Prostate gland (tissue), 2 donors: ENCODE results near the gene ALK. TPM values are rescaled to one million over a fixed set of nuclear protein-coding genes. Genes with fewer than 3 reads are reported as not detected.

Experiments
- DNase-seq: peaks from one replicate; pipeline ENCODE4 v3.0.0-alpha.2; 2019; ENCODE audit warnings: low spot score
- H3K27ac ChIP-seq, 2 donors: fragments of 200-600 bp; sonication (generic); 2 replicates each; pipeline ENCODE4 v1.5.1; 2017 to 2019
- H3K27me3 ChIP-seq: fragments of 200-600 bp; sonication (generic); replicated peaks from 2 replicates; pipeline ENCODE4 v1.5.1; 2019; ENCODE audit not compliant: insufficient read depth
- H3K36me3 ChIP-seq, 2 donors: fragments of 200-600 bp; sonication (generic); 1 replicate in 1 of 2; 2 replicates in 1 of 2; pipeline versions ENCODE4 v1.5.1 to v1.8.1; 2017 to 2019
- H3K4me1 ChIP-seq: fragments of 200-600 bp; sonication (generic); replicated peaks from 2 replicates; pipeline ENCODE4 v1.5.1; 2019
- H3K4me3 ChIP-seq, 2 donors: fragments of 200-600 bp; sonication (generic); 2 replicates each; pipeline ENCODE4 v1.5.1; 2017 to 2019
- H3K9me3 ChIP-seq: fragments of 200-600 bp; sonication (generic); 2 replicates; pipeline ENCODE4 v1.5.1; 2017
- CTCF ChIP-seq, 4 experiments: fragments of 200-600 bp in 2 of 4; fragments of 450-650 bp in 2 of 4; sonication (generic) in 2 of 4; IDR thresholded peaks; 1 replicate in 3 of 4; 2 replicates in 1 of 4; pipeline ENCODE4 v1.5.1; 2016 to 2019; ENCODE audit warnings: antibody characterized with exemption in 4 of 4, mild to moderate bottlenecking in 2 of 4, moderate library complexity in 2 of 4
- POLR2A ChIP-seq: fragments of 450-650 bp; IDR thresholded peaks from one replicate; pipeline ENCODE4 v1.6.1; 2016; ENCODE audit warnings: antibody characterized with exemption, mild to moderate bottlenecking
- POLR2AphosphoS5 ChIP-seq: sonication (generic); formaldehyde crosslinking; IDR thresholded peaks from one replicate; pipeline ENCODE4 v1.6.1; 2017; ENCODE audit warnings: antibody characterized with exemption
- WGBS: methylation state at CpG from one replicate; pipeline ENCODE4 v1.1.5; 2018; 5-methylcytosine and 5-hydroxymethylcytosine counted together
- intact Hi-C: fragments of 100-400 bp; cut with DNase I; formaldehyde crosslinking; loops from one replicate; pipeline ENCODE4 v1.14.2; 2022
- total RNA-seq, 2 donors: library from RNA; depleted of rRNA; stranded (reverse); fragments of >200 nt; gene quantifications; one replicate each; pipeline ENCODE4 v1.1.0, GENCODE V29; 2016

Gene ALK
- total RNA-seq, 2 donors from 2014 or later = 0.14 to 1.2 TPM

DNA sequence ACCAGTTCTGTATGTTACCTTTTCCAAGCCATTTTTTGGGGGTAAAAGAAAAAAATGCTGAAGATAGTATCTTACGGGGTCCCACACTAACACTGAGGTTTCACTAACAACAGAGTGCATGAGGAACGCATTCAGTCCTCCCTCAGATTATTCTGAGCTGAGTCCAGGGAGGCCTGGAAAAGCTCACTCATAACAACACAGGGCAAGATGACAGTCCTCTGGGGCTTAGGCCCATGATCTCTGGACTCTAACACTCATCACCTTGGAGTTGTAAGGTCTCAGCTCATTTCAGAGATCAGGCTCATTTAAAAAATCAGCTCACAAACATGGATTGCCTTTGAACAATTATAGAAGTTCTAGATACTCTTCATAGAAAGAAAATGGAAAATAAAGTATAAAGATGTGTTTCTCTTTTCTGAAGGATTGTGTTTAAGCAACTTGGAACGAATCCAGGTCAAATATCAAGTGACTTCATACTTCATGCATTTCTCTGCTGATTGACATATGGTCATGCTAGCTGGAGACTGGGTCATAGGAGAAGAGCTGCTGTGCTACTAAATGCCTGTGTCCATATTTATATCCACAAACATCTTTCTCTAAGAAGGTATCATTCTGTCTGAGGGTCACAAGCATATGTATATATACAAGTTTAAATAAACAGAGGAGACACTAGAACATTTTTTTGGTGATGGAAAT, 265.8 kb downstream of the ALK start:
- Histone ChIP-seq H3K4me3 (no peak overlapping the region), H3K27ac (no peak overlapping the region), H3K4me1 (no peaks in the 10 kb centered on the region), H3K9me3 (no peaks in the 10 kb centered on the region), H3K36me3 (no peaks in the 10 kb centered on the region), H3K27me3 (no peaks in the 10 kb centered on the region)
- WGBS = 70% methylated on average over 3 of the region's 3 CpGs
- TF ChIP-seq POLR2A (no peak), CTCF (IDR thresholded peaks at IDR 0.05) (no peak), POLR2AphosphoS5 (no peak)
- DNase-seq = no peak
- intact Hi-C loops = no loop called here

GRCh38 chr2:29650631-29651097, 270.7 kb downstream of the ALK start:
- H3K27ac ChIP-seq = no peak overlapping the region
- no peaks in the 10 kb centered on the region for H3K4me1 ChIP-seq
- H3K27me3 ChIP-seq = no peaks in the 10 kb centered on the region
- TF ChIP-seq CTCF (IDR thresholded peaks at IDR 0.05) (no peak), POLR2AphosphoS5 (no peak), POLR2A (no peak)
- no peaks in the 10 kb centered on the region for H3K9me3 ChIP-seq
- 72% methylated on average over 8 of the region's 8 CpGs for WGBS
- no peak overlapping the region for H3K4me3 ChIP-seq
- H3K36me3 ChIP-seq = no peaks in the 10 kb centered on the region
- intact Hi-C loops = no loop called here
- DNase-seq = no peak

- H3K36me3 ChIP-seq = no peaks in the 10 kb centered on the region
- H3K27me3 ChIP-seq = no peaks in the 10 kb centered on the region
- no peak overlapping the region for H3K4me3 ChIP-seq
- no peaks in the 10 kb centered on the region for H3K4me1 ChIP-seq
- no peak overlapping the region for H3K27ac ChIP-seq
- WGBS = 86% methylated on average over 1 of the region's 1 CpG
- no peaks in the 10 kb centered on the region for H3K9me3 ChIP-seq
- TF ChIP-seq CTCF (IDR thresholded peaks at IDR 0.05) = no peak
- no peak for TF ChIP-seq POLR2AphosphoS5
- no peak for TF ChIP-seq POLR2A
- no peak for DNase-seq
- intact Hi-C loops = no loop called here
Observed at GRCh38 chr2:29644949-29645348, 276.4 kb downstream of the ALK start.

DNA sequence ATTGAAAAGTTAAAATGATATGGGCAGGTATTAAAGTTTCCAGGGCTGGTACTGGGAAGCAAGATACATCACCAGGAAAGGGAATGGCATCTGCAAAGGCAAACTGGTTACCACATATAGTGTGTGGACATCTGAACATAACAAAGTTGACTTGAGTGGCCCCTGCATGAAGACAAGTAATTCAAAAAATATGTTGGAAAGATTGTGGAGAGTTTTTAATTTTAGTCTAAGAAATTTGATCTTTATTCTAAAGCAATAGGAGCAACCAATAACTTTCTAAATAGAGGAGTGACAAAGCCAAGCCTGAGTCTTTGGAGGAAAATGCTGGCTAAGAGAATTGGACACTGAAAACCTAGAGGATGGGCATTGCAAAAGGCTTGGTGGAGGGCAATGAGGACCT, 278.2 kb downstream of the ALK start:
- Histone ChIP-seq H3K4me1 (no peaks in the 10 kb centered on the region), H3K4me3 (no peak overlapping the region), H3K9me3 (no peaks in the 10 kb centered on the region), H3K36me3 (no peaks in the 10 kb centered on the region), H3K27me3 (no peaks in the 10 kb centered on the region), H3K27ac (no peak overlapping the region)
- no peak for TF ChIP-seq POLR2A
- TF ChIP-seq CTCF (IDR thresholded peaks at IDR 0.05) = no peak
- no peak for TF ChIP-seq POLR2AphosphoS5
- DNase-seq = no peak
- intact Hi-C loops = no loop called here

GRCh38 chr2:29640360-29640759, 281.0 kb downstream of the ALK start:
- Histone ChIP-seq H3K9me3 (no peaks in the 10 kb centered on the region), H3K4me1 (no peaks in the 10 kb centered on the region), H3K27me3 (no peaks in the 10 kb centered on the region), H3K36me3 (no peaks in the 10 kb centered on the region), H3K27ac (no peak overlapping the region), H3K4me3 (no peak overlapping the region)
- 58% methylated on average over 5 of the region's 5 CpGs for WGBS
- DNase-seq = no peak
- no peak for TF ChIP-seq POLR2AphosphoS5
- intact Hi-C loops = no loop called here
